A549 (cell line): ENCODE results near the gene GOLGA6C. TPM values are rescaled to one million over a fixed set of nuclear protein-coding genes. Genes with fewer than 3 reads are reported as not detected.

Experiments
- ATAC-seq, 2 experiments: fragments of 200-7000 bp in 1 of 2; fragments of >200 bp in 1 of 2; cut with Nextera tagmentation in 1 of 2; cut with Tn5 transposase in 1 of 2; 3 replicates each; pipeline versions ENCODE4 v1.8.0 to v1.9.1; 2018 to 2020; ENCODE audit warnings: mild to moderate bottlenecking in 1 of 2, moderate library complexity in 1 of 2
- CTCF ChIA-PET: fragments of 300-600 bp; sonication (Branson Sonifier 250); formaldehyde crosslinking; extraction: SDS; loops from one replicate; lab custom pipeline; 2021; ENCODE audit warnings: antibody characterized with exemption, inconsistent platforms; lab: Yijun Ruan, JAX
- POLR2A ChIA-PET: fragments of 350-600 bp; formaldehyde crosslinking; extraction: SDS; loops from one replicate; lab custom pipeline; 2021; ENCODE audit warnings: antibody characterized with exemption, inconsistent platforms; lab: Yijun Ruan, JAX
- DNase-seq, 2 experiments: peaks; one replicate each; pipeline versions ENCODE4 v3.0.0 to v3.0.0-alpha.2; 2011 to 2016; ENCODE audit warnings: low read depth in 1 of 2, low spot score in 1 of 2
- FAIRE-seq: peaks from 2 replicates; lab custom pipeline; 2011; peaks lifted over from hg19 to GRCh38; lab: Jason Lieb, UNC
- H3K27ac ChIP-seq, 2 experiments: fragments of >200 bp; sonication (Bioruptor Twin); formaldehyde crosslinking; 3 replicates each; pipeline ENCODE4 v1.5.1; 2016 to 2017
- H3K4me1 ChIP-seq: fragments of >200 bp; sonication (Bioruptor Twin); formaldehyde crosslinking; 3 replicates; pipeline ENCODE4 v1.6.1; 2016
- H3K4me2 ChIP-seq: fragments of >200 bp; sonication (Bioruptor Twin); formaldehyde crosslinking; 3 replicates; pipeline ENCODE4 v1.6.1; 2016
- H3K4me3 ChIP-seq: fragments of >200 bp; sonication (Bioruptor Twin); formaldehyde crosslinking; 3 replicates; pipeline ENCODE4 v1.5.1; 2016
- H3K9me3 ChIP-seq: fragments of >200 bp; sonication (Bioruptor Twin); formaldehyde crosslinking; 3 replicates; pipeline ENCODE4 v1.6.1; 2016
- ATOH8 ChIP-seq: fragments of 250-450 bp; sonication (Bioruptor Pico); IDR thresholded peaks from 2 replicates; pipeline ENCODE4 v1.5.0; 2020; ENCODE audit warnings: low read depth, mild to moderate bottlenecking, moderate library complexity
- CHD4 ChIP-seq: fragments of 200-600 bp; sonication (generic); IDR thresholded peaks from 2 replicates; pipeline ENCODE4 v1.6.1; 2016; ENCODE audit warnings: antibody characterized with exemption, mild to moderate bottlenecking, borderline replicate concordance
- E2F6 ChIP-seq: IDR thresholded peaks from 2 replicates; pipeline ENCODE4 v1.6.1; 2012; ENCODE audit warnings: low read depth, borderline replicate concordance
- ESRRA ChIP-seq: fragments of 150-350 bp; IDR thresholded peaks from 2 replicates; pipeline ENCODE4 v1.6.1; 2014; ENCODE audit warnings: mild to moderate bottlenecking, low read length, borderline replicate concordance
- FOSL2 ChIP-seq, 2 experiments: fragments of 450-650 bp in 1 of 2; fragments of >200 bp in 1 of 2; sonication (Bioruptor Twin) in 1 of 2; formaldehyde crosslinking; IDR thresholded peaks; 2 replicates each; pipeline versions ENCODE4 v1.5.0 to v1.6.1; 2016 to 2020; ENCODE audit warnings: mild to moderate bottlenecking in 1 of 2, moderate library complexity in 1 of 2
- FOXS1 ChIP-seq: fragments of 250-450 bp; sonication (Bioruptor Pico); IDR thresholded peaks from 2 replicates; pipeline ENCODE4 v1.5.0; 2020; ENCODE audit warnings: mild to moderate bottlenecking, moderate library complexity
- GATA3 ChIP-seq: IDR thresholded peaks from 2 replicates; pipeline ENCODE4 v1.6.1; 2012; ENCODE audit warnings: borderline replicate concordance
- HEYL ChIP-seq: fragments of 250-450 bp; sonication (Bioruptor Pico); IDR thresholded peaks from 2 replicates; pipeline ENCODE4 v1.8.0; 2021; ENCODE audit warnings: mild to moderate bottlenecking, moderate library complexity
- HOXB13 ChIP-seq: fragments of 250-450 bp; sonication (Bioruptor Pico); IDR thresholded peaks from 2 replicates; pipeline ENCODE4 v1.5.0; 2020; ENCODE audit warnings: low read depth, mild to moderate bottlenecking, moderate library complexity
- JUN ChIP-seq, 2 experiments: fragments of >200 bp; sonication (Bioruptor Twin); formaldehyde crosslinking; IDR thresholded peaks; 2 replicates in 1 of 2; 3 replicates in 1 of 2; pipeline ENCODE4 v1.6.1; 2016 to 2017
- KDM1A ChIP-seq: fragments of 200-600 bp; sonication (generic); IDR thresholded peaks from 2 replicates; pipeline ENCODE4 v1.6.1; 2016; ENCODE audit warnings: low read depth, mild to moderate bottlenecking
- MAFK ChIP-seq: fragments of 450-650 bp; IDR thresholded peaks from 2 replicates; pipeline ENCODE4 v1.6.1; 2014; ENCODE audit not compliant: partially characterized antibody
- MAX ChIP-seq: IDR thresholded peaks from 2 replicates; pipeline ENCODE4 v1.6.1; 2012
- MAZ ChIP-seq: fragments of 150-350 bp; IDR thresholded peaks from 2 replicates; pipeline ENCODE4 v1.6.1; 2014; ENCODE audit warnings: antibody characterized with exemption, low read depth, low read length, borderline replicate concordance
- NPAS2 ChIP-seq: fragments of 250-450 bp; sonication (Bioruptor Pico); IDR thresholded peaks from 2 replicates; pipeline ENCODE4 v1.8.0; 2022; ENCODE audit warnings: mild to moderate bottlenecking, moderate library complexity, borderline replicate concordance
- NR3C1 ChIP-seq: fragments of >200 bp; sonication (Bioruptor Twin); formaldehyde crosslinking; IDR thresholded peaks from 3 replicates; pipeline ENCODE4 v1.6.1; 2017
- PBX3 ChIP-seq: IDR thresholded peaks from 2 replicates; pipeline ENCODE4 v1.6.1; 2012
- PHF8 ChIP-seq: fragments of 200-600 bp; sonication (generic); IDR thresholded peaks from 2 replicates; pipeline ENCODE4 v1.6.1; 2016; ENCODE audit warnings: low read depth, mild to moderate bottlenecking, antibody characterized with exemption, moderate library complexity, borderline replicate concordance
- RAD21 ChIP-seq, 2 experiments: fragments of >200 bp in 1 of 2; sonication (Bioruptor Twin) in 1 of 2; formaldehyde crosslinking in 1 of 2; IDR thresholded peaks in 1 of 2; conservative IDR thresholded peaks in 1 of 2; 2 replicates in 1 of 2; 3 replicates in 1 of 2; pipeline ENCODE4 v1.6.1; 2012 to 2018; ENCODE audit warnings: inconsistent platforms in 1 of 2
- RARB ChIP-seq: fragments of 250-450 bp; sonication (Bioruptor Pico); IDR thresholded peaks from 2 replicates; pipeline ENCODE4 v1.8.0; 2021; ENCODE audit warnings: mild to moderate bottlenecking, moderate library complexity
- TFCP2L1 ChIP-seq: fragments of 250-450 bp; sonication (Bioruptor Pico); IDR thresholded peaks from 2 replicates; pipeline ENCODE4 v1.5.0; 2021; ENCODE audit warnings: mild to moderate bottlenecking
- TP53 ChIP-seq: fragments of 250-450 bp; sonication (Bioruptor Pico); IDR thresholded peaks from 2 replicates; pipeline ENCODE4 v1.5.0; 2021; ENCODE audit warnings: mild to moderate bottlenecking, moderate library complexity
- ZC3H11A ChIP-seq: fragments of 450-650 bp; IDR thresholded peaks from 2 replicates; pipeline ENCODE4 v1.6.1; 2014; ENCODE audit warnings: antibody characterized with exemption, mild to moderate bottlenecking
- ZNF302 ChIP-seq: fragments of 250-450 bp; sonication (Bioruptor Pico); IDR thresholded peaks from 2 replicates; pipeline ENCODE4 v1.9.0; 2021; ENCODE audit warnings: inconsistent platforms, mild to moderate bottlenecking, moderate library complexity
- WGBS: methylation state at CpG from one replicate; pipeline ENCODE4 v1.1.6; 2017; ENCODE audit errors: missing lambda C conversion rate; 5-methylcytosine and 5-hydroxymethylcytosine counted together
- polyA plus RNA-seq, 4 experiments: library from polyadenylated mRNA; depleted of rRNA in 3 of 4; stranded (reverse); fragments of >200 nt; fragmentation: RNase III in 1 of 4; extraction: RNeasy Plus Mini Kit Qiagen cat#74134 plus additional on column Dnase treatment in 1 of 4; gene quantifications; 2 replicates in 3 of 4; 3 replicates in 1 of 4; pipeline ENCODE4 v1.2.3, GENCODE V29; 2011 to 2017
- TF ChIP-seq, protein P1 (sequence below): fragments of 250-450 bp; sonication (Bioruptor Pico); IDR thresholded peaks from 2 replicates; pipeline ENCODE4 v1.5.0; 2021; ENCODE audit warnings: mild to moderate bottlenecking, moderate library complexity, borderline replicate concordance
- TF ChIP-seq, protein P2 (sequence below): fragments of >200 bp; sonication (Bioruptor Twin); formaldehyde crosslinking; IDR thresholded peaks from 2 replicates; pipeline ENCODE4 v1.6.1; 2016

Gene GOLGA6C
- polyA plus RNA-seq, 2 of the 4 experiments (the other 2 are of a cell fraction) = not detected

DNA sequence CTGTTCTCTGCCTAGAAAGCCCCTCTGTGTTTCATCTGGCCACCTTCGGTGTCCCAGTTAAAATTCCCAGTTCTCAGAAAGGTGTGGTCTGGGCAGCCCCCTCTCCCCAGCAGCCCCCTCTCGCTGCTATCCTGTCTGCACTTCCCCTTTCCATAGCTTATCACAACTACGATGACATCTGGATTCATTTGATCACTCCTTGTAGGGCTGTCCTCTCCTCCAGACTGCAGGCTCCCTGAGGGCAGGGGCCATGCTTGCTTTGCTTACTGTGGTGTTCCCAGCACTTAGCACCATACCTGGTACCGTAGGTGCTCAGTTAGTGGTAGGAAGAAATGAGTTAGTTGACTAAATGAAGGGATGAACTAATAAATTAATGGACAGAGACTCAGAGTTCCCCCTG is 26.3 kb upstream of the GOLGA6C start:
- CTCF ChIA-PET = interaction anchor here (0.9 to 1.7 kb wide), 3 partner anchors 17 to 26 kb away, joined by 3 read pairs; no protein-coding TSS in a partner anchor
- 48% methylated on average over 4 of the region's 4 CpGs for WGBS

DNA sequence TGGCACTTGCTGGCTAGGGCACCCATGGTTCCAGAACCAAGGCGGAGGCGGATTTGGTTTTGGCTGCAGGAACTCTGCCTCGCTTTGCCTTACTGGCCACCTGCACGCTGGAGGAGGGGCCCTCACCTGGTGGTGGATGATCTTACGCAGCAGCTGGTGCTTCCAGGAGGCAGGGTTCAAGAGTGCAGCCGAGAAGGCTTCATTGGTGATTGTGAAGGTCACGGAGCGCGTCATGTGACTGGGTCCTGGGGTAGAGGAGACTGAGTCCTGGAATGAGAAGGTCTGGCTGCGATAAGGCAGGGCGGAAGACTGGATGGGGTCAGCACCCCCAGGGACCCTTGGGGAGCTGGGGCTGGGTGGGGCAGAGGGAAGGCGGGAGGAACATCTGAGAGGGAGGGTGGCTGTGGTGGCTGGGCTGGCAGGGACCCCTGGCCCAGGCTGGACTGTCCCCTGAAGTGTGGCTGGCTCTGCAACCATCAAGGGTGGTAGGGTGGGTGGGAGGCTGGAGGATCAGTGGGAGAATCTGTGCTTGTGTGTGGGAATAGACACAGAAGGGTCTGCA is 25.8 kb upstream of the GOLGA6C start:
- Histone ChIP-seq H3K4me3 (no peak overlapping the region), H3K9me3 (no peaks in the 10 kb centered on the region), H3K4me1 (0 out of 3 replicates have a peak, but pooled peaks cover 4% of the 10 kb centered on the region), H3K4me2 (no peak overlapping the region), H3K27ac (no peak overlapping the region)
- POLR2A ChIA-PET = no interaction called here
- WGBS = 76% methylated on average over 12 of the region's 12 CpGs
- CTCF ChIA-PET = interaction anchor here (1.7 kb wide), 1 partner anchor 24 kb away, joined by 3 read pairs; no protein-coding TSS in a partner anchor
- FAIRE-seq (no peak), ATAC-seq (no peak), DNase-seq (no peak)
- TF ChIP-seq RARB (no peak), RAD21 (conservative IDR thresholded peaks at IDR 0.05 in 1 of 2, IDR thresholded peaks at IDR 0.05 in 1 of 2) (no peak), MAFK (no peak), NR3C1 (no peak), GATA3 (no peak), FOXS1 (CRISPR knock-in tag) (no peak), E2F6 (no peak)

More for the DNA sequence above, 26.3 kb upstream of the GOLGA6C start:
- no peak for TF ChIP-seq ZNF302 (CRISPR knock-in tag)
- no peak for TF ChIP-seq CHD4
- TF ChIP-seq, protein P1, sequence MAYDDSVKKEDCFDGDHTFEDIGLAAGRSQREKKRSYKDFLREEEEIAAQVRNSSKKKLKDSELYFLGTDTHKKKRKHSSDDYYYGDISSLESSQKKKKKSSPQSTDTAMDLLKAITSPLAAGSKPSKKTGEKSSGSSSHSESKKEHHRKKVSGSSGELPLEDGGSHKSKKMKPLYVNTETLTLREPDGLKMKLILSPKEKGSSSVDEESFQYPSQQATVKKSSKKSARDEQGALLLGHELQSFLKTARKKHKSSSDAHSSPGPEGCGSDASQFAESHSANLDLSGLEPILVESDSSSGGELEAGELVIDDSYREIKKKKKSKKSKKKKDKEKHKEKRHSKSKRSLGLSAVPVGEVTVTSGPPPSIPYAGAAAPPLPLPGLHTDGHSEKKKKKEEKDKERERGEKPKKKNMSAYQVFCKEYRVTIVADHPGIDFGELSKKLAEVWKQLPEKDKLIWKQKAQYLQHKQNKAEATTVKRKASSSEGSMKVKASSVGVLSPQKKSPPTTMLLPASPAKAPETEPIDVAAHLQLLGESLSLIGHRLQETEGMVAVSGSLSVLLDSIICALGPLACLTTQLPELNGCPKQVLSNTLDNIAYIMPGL = no peak
- no peak for TF ChIP-seq ZC3H11A
- TF ChIP-seq ESRRA = no peak
- TF ChIP-seq JUN (IDR thresholded peaks at IDR 0.05) = no peak
- no peak for TF ChIP-seq ATOH8
- no peak for TF ChIP-seq TP53 (CRISPR knock-in tag)
- no peak for TF ChIP-seq HOXB13 (CRISPR knock-in tag)
- TF ChIP-seq, protein P2, sequence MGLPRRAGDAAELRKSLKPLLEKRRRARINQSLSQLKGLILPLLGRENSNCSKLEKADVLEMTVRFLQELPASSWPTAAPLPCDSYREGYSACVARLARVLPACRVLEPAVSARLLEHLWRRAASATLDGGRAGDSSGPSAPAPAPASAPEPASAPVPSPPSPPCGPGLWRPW = no peak
- no peak for TF ChIP-seq HEYL (CRISPR knock-in tag)
- TF ChIP-seq PBX3 = no peak
- no peak for TF ChIP-seq PHF8
- no peak for TF ChIP-seq MAX
- TF ChIP-seq MAZ = no peak
- TF ChIP-seq FOSL2 (IDR thresholded peaks at IDR 0.05) = no peak
- no peak for TF ChIP-seq FOSL2 (CRISPR knock-in tag; IDR thresholded peaks at IDR 0.05)
- no peak for TF ChIP-seq TFCP2L1 (CRISPR knock-in tag)
- TF ChIP-seq NPAS2 (CRISPR knock-in tag) = no peak
- TF ChIP-seq KDM1A = no peak
- DNase-seq (no peak), FAIRE-seq (no peak), ATAC-seq (no peak)
- Histone ChIP-seq H3K4me1 (0 out of 3 replicates have a peak, but pooled peaks cover 4% of the 10 kb centered on the region), H3K27ac (no peak overlapping the region), H3K4me3 (no peak overlapping the region), H3K9me3 (no peaks in the 10 kb centered on the region), H3K4me2 (no peak overlapping the region)
- POLR2A ChIA-PET = no interaction called here
